Amniotic epithelial cell (primary cell): ENCODE results near the gene ARHGDIB.

Experiments used
- DNase-seq: peaks from one replicate; pipeline ENCODE4 v3.0.0-alpha.2; 2010; ENCODE audit warnings: low read depth

ARHGDIB gene

DNA sequence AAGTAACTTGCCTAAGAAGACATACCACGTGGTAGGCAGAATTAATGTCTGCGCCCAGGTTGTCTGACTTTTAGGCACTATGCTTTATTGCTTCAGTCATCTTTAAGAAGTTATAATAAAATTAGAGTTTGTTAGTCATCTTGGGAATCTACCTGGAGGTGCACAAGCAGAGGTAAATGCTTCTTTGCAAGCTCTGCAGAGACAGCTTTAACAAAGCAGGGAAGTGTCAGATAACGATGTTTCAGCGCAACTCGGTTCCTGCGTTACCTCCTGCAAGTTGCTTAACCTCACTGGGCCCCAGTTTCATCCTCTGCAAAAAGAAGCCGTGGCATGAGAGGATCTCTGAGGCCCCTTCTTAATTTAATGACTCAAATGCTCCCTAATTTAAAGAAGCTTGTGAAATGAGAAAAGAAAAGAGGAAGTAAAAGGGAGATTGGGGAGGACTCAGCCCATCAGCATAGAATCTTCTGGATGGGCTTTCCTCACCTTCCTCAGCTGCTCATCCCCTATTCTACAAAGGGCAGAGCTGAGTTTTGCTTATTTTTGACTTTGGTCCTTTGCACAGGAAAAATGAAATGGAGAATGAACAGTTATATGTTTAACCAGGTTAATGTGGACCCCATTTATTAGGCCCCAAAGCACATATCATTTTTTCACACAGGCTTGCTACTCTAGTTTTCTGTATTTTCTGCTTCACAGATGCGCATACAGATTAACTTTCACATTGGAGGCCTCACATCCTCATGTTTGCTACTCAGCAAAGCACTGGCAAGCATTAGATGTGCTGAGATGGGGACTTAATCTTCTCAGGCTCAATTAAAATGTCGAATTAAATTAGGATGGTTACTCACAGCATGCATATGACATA lies 5.1 kb downstream of the ARHGDIB start:
- no peak for DNase-seq

GRCh38 chr12:14954269-14954668 lies 7.1 kb downstream of the ARHGDIB start:
- DNase-seq = peak; percentile 45

- no peak for DNase-seq
Observed at GRCh38 chr12:14953752-14954151, 7.6 kb downstream of the ARHGDIB start.

- DNase-seq = peak; percentile 97
Observed at GRCh38 chr12:14952299-14952921, 9.0 kb downstream of the ARHGDIB start.

GRCh38 chr12:14951851-14952250 lies 9.6 kb downstream of the ARHGDIB start:
- DNase-seq = no peak

DNA sequence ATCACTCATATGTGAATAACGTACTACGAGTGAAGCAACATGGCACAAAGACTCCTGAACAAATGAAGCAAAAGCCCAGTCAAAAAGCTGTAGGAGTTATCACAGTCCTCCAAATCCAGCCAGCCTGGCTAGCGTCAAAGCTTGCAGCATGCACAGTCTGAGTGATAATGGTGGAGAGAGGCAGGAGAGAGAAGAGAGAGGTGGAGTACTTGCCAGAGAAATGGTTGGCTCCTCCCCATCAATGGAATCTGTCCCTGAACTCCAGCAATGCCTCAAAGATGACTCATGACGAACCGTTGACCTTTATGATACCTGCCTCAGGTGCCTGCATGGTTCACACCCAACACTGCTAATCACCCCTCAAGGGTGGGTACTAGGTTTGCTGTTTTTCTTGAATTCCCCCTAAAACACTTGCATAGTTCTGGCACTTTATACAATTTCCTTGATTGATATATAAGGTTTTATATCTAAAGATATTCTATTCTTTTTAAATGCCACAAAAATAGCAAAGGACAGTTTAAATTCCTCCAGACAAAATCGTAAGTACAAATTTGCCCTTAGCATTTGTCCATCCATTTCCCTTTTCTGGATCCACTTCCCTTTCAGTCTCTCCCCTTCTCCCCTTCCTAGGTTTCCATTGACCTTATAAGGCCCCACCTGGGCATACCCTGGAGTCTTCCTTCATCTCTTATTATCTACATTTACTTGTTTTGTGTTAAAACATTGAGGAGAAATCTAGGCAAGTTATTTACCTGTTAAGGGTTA lies 10.2 kb downstream of the ARHGDIB start:
- DNase-seq = peak; percentile 73

- DNase-seq = no peak
Observed at GRCh38 chr12:14950421-14950820, 11.0 kb downstream of the ARHGDIB start.

DNA sequence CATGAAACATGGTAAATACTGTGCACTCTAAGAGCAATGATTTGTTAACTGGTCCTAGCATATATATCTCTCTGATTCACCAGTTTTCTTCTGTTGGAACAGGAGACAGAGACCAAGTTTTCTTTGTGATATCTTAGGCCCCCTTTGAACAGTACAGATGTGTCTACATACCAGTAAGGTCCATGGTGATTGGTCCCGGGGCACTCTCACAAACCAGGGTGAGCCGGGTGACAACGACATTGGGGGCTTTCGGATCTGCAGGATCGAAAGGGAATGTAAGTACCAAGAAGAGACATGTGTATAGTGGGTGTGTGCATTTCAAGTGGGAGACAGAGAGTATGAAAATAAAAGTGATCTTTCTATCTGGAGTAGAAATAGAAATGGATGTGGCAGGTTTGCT lies 11.8 kb downstream of the ARHGDIB start:
- no peak for DNase-seq

- peak; percentile 78 for DNase-seq
Observed at GRCh38 chr12:14948672-14949071, 12.7 kb downstream of the ARHGDIB start.

GRCh38 chr12:14946861-14947260 lies 14.5 kb downstream of the ARHGDIB start:
- no peak for DNase-seq

DNA sequence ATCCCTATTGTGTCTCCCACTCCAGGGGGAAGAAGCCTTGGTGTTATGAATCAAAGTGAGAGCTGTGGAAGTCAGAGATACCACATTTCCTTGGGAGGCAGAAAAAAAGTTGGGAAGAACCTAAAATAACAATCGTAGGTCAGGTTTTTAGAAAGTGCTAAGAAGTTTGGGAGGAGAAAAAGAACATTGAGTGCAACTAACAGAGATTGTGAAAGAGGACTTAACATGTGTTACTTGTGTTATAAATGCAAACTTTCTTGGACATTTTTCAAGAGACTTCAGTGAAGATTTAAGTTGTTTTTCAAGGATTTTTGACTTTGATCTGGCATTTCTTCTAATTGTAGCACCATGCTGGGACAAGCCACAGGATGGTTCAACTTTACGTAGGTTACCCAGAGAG lies 15.2 kb downstream of the ARHGDIB start:
- DNase-seq = no peak

DNA sequence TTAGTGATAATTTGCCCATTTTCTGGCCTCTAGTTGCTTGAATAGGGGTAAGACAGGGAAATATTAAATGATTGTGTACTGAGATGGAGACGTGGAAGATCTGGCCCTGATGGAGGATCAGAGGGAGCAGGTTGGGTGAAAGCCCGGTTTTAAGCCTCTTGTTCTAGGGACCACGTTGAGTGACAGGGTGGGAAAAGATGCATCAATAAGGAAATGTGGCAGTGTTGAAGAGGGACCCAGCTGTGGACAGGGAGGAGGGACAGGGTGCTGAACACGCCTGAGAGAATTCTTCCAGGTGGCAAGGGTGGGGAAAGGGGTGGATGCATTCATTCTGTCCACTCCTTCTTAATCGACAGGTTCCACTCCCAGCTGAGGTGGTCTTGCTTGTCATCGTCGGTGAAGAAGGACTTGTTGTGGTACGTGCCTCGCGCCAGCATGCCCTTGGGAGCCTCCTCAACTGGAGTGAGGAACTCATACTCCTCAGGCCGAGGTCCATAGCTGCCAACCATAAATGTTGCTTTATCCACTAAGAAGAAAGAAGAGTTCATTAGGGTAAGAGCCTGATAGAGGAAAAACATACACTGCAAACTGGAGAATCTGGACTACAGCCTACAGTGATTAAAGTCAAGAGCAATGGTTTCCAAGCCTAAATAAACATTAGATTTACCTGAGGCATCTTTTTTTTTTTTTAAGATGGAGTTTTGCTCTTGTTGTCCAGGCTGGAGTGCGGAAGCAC lies 19.0 kb downstream of the ARHGDIB start:
- no peak for DNase-seq

DNA sequence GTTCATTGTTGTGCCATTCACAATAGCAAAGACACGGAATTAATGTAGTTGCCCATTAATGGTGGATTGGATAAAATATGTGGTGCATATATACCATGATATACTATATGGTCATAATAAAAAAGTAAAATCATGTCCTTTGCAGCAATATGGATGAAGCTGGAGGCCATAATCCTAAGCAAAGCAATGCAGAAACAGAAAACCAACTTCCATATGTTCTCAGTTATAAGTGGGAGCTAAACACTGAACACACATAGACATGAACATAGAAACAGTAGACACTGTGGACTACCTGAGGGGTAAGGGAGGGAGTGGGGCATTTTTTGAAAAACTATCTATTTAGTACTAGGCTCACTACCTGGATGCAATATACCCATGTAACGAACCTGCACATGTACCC lies 20.0 kb downstream of the ARHGDIB start:
- no peak for DNase-seq

DNA sequence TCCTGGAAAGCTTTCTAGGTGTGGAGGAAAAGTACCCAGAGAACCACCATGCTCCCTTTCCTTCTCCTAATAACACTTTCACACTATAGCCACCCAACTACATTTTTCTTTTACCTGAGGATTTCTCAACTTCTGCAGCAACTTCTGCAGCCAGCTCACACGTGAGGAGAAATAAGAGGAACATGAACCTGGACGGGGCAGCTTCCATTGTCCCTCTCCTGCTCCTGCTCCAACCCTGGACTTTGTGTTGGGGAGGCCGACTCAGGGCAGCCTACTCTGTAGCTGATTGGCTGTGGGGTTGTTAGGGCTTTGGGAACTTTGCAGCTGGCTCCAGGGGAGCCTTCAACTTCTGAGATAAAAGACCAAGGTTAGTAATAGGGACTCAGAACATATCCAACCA lies 23.1 kb downstream of the ARHGDIB start, which contains the start of gene ERP27:
Gene ERP27, minus strand, starts transcription at position 237 of the 400 bp plus-strand sequence. Its CDS starts 29 bp downstream, at position 208.
- no peak for DNase-seq

DNA sequence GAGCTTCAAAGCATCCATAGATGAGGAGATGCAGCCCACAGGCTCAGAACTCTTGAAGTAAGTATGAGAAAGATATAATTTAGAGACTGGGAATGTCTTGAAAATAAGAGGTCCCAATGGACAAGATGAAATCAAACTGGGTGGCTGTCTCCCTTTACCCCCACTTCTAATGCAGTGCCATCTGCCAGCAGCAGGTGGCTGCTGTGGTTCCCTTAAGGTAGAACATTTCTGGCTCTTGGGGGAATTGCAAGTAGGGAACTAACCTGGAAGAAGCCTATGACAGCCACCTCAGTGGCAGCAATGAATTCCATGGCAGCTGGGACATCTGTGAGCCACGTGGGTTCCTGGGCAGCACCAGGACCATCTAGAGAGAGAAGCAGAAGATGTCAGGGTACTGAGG lies 23.7 kb downstream of the ARHGDIB start:
- DNase-seq = no peak

DNA sequence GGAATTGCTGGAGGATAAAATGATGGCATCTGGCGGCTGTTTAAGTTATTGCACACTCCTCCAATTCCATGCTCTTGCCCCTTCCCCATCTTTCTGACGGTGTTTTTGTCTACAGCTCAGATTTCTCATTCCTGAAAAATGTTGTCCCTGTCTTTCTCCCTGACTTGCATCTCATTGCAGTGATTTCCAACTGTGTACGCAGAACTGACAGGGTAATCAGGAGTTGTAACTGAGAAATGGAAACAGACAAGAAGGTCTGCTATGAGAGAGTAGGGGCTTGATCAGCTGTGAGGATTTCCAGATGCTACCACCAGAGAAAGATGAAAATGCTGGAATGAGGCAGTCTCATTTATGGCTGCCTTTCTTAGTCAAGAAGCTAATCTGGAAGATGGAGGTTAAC lies 24.4 kb downstream of the ARHGDIB start:
- DNase-seq = no peak

GRCh38 chr12:14936224-14936861 lies 25.1 kb downstream of the ARHGDIB start:
- no peak for DNase-seq

GRCh38 chr12:14935031-14935430 lies 26.4 kb downstream of the ARHGDIB start:
- DNase-seq = no peak

DNA sequence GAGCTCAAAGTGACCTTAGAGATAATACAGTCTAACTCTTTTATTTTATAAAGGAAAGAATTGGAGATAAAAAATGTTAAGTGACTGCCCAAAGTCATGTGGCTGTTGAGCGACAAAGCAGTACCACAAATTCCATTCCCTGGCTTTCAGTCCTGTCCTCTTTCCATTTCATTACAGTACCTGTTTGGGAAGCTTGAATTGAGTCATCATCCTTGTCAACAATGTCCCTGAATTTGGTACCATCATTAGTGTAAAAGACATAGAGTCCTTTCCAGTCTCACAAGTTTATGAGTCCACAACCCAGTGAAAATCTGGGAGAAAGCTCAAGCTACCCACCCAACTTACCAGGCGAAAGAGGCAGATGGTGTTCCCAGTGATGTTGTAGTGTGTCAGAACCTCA lies 26.9 kb downstream of the ARHGDIB start:
- DNase-seq = no peak

GRCh38 chr12:14931791-14932560 lies 29.4 kb downstream of the ARHGDIB start:
- DNase-seq = no peak

DNA sequence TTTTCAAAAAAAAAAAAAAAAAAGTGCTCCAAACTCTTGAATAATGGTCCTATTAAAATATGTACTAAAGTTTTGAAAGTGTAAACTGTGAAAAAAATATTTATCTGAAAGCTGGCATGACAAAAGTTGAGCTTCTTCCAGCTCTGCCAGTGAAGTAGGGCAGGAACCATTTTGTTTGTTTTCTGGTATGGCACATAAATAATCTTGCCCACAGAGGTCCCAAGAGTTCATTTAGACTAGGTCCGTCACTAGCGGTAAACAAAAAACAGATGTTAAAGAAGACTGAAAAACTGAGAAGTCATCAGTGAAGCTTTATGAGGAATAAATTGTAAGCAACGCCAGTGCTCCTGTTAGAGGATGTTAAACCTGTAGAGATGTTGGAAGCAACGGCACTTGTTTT lies 30.0 kb downstream of the ARHGDIB start:
- no peak for DNase-seq
